Activated CD4-positive, alpha-beta T cell treated with anti-CD3 and anti-CD28 coated beads, Interleukin-2, amount 50 U/mL, for 16 hours (primary cell): ENCODE data around the gene ANK2.

Experiments
- DNase-seq: peaks from one replicate; pipeline ENCODE4 v3.0.0-alpha.2; 2020

ANK2 gene

GRCh38 chr4:113356453-113356852 is 307.0 kb downstream of the ANK2 start:
- no peak for DNase-seq

- DNase-seq = no peak
These were observed 309.3 kb downstream of the ANK2 start for GRCh38 chr4:113358784-113359183.

- no peak for DNase-seq
These were observed 315.9 kb downstream of the ANK2 start for GRCh38 chr4:113365377-113365776.

GRCh38 chr4:113368056-113368455 is 318.6 kb downstream of the ANK2 start:
- DNase-seq = no peak

- no peak for DNase-seq
These were observed 321.7 kb downstream of the ANK2 start for GRCh38 chr4:113371111-113371510.

GRCh38 chr4:113375964-113376666 is 326.7 kb downstream of the ANK2 start:
- DNase-seq = no peak

GRCh38 chr4:113378836-113379235 is 329.4 kb downstream of the ANK2 start:
- no peak for DNase-seq

GRCh38 chr4:113382704-113383103 is 333.3 kb downstream of the ANK2 start:
- DNase-seq = no peak

GRCh38 chr4:113383111-113383785 is 333.8 kb downstream of the ANK2 start:
- no peak for DNase-seq

GRCh38 chr4:113384600-113384999 is 335.1 kb downstream of the ANK2 start:
- DNase-seq = peak; percentile 14

GRCh38 chr4:113385281-113385899 is 335.9 kb downstream of the ANK2 start:
- DNase-seq = no peak

GRCh38 chr4:113389160-113389559 is 339.7 kb downstream of the ANK2 start:
- DNase-seq = no peak

- DNase-seq = no peak
These were observed 341.4 kb downstream of the ANK2 start for GRCh38 chr4:113390850-113391249.

GRCh38 chr4:113394108-113394729 is 344.8 kb downstream of the ANK2 start:
- no peak for DNase-seq

- peak; percentile 83 for DNase-seq
These were observed 345.5 kb downstream of the ANK2 start for GRCh38 chr4:113394730-113395530.

- no peak for DNase-seq
These were observed 347.8 kb downstream of the ANK2 start for GRCh38 chr4:113397114-113397701.

- no peak for DNase-seq
These were observed 349.1 kb downstream of the ANK2 start for GRCh38 chr4:113398441-113399143.

GRCh38 chr4:113404167-113404571 is 354.7 kb downstream of the ANK2 start:
- DNase-seq = no peak

- no peak for DNase-seq
These were observed 355.4 kb downstream of the ANK2 start for GRCh38 chr4:113404841-113405240.

- DNase-seq = no peak
These were observed 356.6 kb downstream of the ANK2 start for GRCh38 chr4:113405874-113406722.

- DNase-seq = no peak
These were observed 357.2 kb downstream of the ANK2 start for GRCh38 chr4:113406723-113407016.
